GM19193 (cell line): Measurements from ENCODE around the gene KAZN.

ENCODE experiments used
- POLR2A ChIP-seq: IDR thresholded peaks from 4 replicates; pipeline ENCODE4 v1.6.1; 2011; ENCODE audit not compliant: insufficient read depth, insufficient read length; ENCODE audit errors: extremely low read depth

The KAZN gene

DNA sequence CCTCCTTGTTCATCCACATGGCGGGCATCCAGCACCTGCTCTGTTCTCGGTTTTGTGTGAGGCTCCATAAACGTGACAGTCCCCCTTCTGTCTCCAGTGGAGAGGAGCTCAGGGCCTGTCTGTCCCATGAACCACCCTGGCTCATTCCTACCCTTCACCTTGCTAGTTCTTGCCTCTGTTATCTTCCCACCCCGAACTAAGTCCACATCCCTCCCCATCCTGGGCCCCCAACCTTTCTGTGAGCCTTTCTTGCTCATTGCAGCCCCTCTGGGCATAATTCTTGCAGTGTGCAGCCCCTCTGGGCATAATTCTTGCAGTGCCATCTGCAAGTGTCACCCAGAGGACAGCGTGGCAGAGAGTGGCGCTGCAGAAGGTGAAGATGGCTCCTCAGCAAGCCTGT, 338.3 kb downstream of the KAZN start:
- TF ChIP-seq POLR2A, result no peak

DNA sequence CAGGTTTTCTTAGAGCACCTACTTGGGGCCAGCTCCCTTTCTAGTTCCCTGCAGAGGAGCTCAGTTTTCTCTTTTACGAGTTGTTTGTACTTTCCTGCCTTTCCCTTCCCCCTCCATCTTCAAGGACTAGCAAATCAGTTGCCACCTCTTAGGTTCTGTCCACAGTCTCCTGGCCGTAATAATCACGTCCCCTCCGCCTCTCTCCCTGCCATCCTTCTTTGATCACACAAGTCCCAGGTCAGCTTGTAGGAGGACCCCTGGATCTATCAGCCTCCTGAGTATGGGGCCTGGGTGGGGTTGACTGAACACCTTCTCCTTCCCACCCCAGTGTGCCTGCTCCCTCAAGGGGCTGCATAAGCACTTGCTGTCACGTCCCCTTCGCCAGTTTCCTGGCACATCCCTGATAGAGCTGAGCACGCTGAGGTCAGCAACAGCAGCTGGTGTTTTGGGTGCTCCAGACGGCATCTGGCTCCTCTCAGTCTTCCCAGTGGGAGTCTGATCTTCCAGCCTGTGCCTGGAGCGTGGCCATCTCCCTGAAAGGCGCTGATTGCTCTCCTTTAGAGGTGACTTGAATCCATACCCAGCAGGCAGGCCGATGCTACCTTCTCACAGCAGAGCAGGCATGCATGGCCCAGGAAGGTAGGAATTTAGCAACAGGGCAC, 338.9 kb downstream of the KAZN start:
- no peak for TF ChIP-seq POLR2A

DNA sequence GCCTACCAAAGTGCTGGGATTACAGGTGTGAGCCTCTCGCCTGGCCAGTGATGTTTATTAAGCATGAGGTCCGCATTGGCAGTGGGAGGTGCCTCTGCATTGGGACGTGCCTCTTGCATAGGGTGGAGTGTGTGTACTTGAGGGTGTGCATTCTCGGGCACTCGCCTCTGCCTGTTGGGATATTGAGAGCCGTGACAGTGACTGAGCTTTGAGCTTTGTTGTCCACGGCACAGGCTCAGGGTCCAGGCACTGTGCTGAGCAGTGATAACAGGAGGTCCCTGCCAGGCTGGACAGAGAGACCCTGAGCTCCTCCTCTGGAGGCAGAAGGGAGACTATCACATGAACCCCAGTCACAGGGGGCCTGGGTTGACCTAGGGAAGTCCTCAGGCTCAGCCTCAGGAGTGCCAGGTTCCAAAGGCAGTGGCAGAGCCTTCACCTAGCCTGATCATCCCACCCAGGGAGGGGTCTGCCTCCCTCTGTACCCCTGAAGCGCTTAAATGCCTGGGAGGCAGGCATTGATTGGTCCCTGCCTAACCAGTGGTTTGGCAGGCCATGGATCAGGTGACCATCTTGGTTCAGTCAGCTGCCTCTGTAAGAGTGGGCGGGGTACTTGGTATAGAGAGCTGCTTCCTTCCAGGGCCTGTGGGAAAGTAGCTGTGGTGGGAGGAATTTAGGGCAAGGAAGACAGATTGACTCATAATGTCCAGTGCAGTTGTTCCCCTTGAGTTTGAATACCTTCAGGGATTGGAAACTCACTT, 341.2 kb downstream of the KAZN start:
- no peak for TF ChIP-seq POLR2A

DNA sequence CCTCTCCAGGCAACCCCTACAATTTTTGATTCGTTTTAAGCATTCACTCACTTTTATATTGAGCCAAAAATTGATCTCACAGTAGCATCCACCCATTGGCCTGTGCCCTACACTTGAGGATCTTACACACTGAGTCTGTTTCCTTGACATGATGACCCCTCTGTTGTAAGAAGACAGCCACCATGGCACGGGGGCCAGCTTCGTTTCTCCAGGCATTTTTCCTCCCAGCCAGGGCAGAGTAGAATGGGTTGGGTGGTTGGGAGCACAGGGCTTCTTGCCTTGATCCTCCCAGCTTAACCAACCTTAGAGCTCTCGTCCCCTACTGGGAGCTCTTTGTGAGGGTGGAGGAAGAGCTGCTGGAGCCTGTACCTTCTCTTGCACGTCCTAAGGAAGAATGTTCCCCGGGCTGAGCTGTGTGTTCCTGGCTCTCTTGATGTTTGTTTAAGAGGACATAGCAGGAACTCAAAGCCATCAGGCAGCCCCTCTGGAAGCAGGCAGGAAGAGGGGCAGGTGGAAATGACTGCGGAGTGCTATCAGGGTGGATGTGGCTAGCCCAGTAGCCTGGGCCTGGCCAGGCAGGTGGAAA, 341.9 kb downstream of the KAZN start:
- TF ChIP-seq POLR2A, result no peak

DNA sequence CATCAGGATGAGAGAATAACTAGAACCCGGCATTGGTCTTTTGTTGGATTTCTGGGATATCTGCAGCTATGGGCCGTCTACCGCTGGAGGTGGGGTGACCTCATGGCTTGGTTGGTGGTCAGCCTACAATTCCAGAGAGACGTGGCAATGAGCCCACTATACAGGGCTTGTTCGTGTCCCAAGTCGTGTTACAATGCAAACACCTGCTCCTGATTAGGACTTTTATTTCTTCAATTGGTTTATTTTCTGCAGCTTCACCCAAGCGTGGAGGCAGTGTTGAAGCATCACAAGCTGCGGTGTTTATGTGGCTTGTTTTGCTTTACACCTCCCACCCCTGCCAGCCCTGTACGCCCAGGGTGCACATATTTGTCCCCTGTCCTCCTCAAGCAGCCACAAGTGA, 343.4 kb downstream of the KAZN start:
- TF ChIP-seq POLR2A, result no peak

DNA sequence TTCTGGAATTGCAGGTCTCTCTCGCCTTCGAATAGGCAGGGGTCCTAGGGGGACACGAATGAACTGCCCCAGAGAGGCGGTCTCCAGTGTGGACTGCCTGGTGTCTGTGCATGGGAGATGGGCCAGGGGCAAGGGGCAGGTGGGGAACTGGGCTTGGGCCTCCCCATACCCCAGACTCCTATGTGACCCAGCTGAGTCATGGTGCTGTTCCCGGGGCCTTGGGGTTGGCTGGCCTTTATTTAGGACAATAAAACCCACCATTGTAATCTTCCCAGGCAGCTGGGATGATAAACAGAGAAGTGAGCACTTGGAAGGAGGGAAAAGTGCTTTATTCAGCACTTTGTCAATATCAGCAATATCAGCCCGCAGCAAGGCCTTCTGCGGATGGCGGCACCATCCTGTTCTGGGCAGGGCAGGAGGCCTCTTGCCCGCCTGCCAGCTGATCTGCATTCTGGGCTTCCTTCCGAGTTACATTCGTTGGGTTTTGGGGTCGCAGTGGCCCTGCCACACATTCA, 346.0 kb downstream of the KAZN start:
- TF ChIP-seq POLR2A, result no peak

DNA sequence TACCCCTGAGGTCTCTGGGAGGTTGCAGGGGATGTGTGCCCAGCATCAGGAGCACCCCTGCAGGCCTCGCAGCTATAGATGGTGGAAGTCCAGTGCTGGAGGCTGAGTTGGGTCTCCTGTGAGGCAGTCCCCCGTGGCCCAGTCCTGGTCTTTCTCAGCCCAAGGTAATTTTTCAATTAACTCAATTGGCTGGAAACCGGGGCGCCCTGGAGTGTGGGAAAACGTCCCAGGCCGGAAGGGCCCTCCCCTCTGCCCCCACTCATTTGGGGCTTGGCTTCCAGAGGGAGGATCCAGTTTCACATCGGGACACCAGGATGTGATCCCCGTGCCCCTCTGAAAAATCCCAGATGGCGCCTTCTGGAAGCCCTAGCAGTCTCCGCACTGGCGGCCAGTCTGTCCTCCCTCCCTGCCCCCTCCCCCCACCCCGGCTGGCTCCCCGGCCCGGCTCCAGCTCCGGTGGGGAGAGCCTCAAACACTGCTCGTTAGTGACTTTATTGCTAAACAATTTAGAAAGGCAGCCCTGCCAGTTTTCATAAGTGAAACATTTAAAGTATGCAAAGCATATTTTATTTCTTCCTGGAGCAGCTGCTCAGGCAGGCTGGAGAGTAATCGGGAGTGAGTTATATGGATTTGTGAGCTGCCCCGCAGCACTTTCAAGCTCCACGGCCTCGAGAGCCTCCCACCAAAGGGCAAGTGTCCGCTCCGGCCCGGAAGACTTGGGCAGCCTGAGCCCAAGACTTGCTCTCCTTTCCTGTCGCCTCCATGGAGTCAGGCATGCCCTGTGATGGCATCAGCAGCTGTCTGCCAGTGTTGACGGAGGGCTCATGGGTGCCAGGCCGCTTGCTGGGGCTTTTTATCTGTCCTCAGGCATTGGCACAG, 346.9 kb downstream of the KAZN start:
- TF ChIP-seq POLR2A, result no peak

DNA sequence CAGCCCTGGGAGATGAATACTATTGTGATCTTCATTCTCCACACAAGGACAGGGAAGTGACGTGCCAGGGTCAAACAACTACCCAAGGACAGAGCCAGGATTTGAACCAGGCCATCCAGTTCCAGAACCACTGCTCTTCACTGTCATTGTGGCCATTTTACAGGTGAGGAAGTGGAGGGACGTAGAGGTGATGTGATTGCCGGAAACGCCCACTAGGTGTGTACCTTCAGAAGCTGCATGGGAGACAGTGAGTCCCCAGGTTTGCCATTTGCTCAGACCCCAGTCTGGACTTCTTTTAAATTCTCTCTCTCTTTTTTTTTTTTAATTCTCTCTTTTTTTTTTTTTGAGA, 347.5 kb downstream of the KAZN start:
- no peak for TF ChIP-seq POLR2A

DNA sequence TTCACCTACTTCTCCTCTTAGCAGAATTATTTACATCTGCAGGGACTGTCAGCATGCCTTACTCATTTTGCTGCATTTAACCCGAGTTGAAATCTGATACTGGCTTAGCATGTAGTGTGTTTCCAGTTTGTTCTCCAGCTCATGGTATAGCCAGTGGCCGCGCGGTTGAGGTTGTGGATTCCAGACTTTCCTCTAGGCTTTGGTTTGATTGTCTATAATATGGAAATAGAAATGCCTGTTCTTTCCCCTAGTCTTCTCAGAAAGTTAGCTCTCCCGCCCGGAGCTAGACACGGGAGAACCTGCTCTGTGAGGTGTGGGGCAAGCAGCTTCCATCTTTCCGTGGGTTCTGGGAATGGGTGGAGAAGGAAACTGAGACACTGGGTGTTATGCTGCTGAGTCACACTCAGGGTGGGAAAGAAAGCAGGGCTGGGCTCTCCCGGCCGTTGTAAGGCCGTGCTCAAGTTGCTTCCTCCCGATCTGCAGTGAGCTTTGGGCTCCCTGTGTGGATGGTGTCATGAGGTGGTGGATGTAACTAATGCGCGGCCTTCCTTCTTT, 348.3 kb downstream of the KAZN start:
- no peak for TF ChIP-seq POLR2A

DNA sequence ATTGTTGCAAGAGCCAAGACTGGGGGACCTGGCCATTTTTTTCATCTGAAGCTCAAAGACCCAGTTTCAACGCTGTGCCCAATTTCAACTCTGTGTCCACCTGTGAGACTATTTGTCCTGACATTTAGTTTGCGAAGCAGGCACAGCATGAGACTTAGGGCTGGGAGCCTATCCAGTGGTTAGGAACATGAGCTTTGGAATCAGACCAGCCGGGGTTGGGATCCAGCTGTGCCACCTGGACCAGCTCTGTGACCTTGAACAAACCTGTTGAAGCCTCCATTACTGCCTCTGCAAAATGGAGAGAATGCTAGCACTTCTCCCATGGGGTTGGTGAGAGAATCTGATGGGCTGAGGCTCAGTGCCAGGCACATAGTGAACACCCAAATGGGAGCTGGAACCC, 348.9 kb downstream of the KAZN start:
- TF ChIP-seq POLR2A, result no peak

DNA sequence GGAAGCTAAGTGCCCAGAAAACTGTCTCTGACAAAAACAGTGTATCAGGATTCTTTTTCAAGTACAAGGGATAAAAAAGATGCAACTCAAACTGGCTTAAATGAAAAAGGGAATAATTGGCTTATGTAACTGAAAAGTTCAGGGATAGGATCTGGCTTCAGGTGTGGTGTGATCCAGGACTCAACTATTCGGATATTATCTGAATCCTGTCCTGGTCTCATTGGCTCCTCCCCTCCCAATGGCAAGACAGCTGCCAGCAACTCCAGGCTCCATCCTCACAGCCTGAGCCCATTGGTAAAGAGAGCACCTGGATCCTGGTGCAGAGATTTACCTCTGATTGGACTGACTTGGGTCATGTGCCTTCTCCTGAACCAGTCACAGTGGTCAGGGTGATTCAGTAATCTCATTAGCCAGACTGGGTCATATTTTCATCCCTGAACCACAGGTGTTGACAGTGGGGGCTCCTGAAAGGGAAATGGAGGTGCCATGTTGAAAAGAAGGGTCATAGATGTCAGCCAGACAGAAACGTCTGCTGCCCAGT, 349.7 kb downstream of the KAZN start:
- TF ChIP-seq POLR2A, result no peak

DNA sequence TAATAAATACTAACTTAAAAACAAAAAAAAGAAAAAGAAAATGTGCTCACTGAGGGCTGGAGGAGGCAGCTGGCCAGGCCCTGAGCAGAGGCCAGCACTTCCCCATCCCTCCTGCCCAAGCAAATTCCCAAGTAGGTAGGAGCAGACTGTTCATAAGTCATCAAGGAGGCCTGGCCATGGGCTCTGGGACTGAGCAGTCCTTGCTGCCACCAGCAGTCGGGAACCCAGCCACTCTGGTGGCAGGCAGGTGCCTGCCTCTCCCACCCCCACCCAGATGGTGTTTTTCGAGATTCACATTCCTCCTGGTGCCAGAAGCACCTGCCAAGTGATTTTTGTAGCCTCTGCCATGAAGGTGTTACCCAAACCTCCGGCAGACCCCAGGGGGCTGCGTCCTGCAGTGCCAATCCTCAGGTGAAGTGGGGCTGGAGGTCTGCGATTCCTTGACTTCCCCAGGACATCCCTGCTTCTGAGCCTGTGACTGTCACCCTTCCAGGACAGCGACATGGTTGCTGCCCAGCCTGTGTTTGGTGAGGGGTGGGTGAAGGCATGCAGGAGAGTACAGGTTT, 350.9 kb downstream of the KAZN start:
- TF ChIP-seq POLR2A, result no peak

DNA sequence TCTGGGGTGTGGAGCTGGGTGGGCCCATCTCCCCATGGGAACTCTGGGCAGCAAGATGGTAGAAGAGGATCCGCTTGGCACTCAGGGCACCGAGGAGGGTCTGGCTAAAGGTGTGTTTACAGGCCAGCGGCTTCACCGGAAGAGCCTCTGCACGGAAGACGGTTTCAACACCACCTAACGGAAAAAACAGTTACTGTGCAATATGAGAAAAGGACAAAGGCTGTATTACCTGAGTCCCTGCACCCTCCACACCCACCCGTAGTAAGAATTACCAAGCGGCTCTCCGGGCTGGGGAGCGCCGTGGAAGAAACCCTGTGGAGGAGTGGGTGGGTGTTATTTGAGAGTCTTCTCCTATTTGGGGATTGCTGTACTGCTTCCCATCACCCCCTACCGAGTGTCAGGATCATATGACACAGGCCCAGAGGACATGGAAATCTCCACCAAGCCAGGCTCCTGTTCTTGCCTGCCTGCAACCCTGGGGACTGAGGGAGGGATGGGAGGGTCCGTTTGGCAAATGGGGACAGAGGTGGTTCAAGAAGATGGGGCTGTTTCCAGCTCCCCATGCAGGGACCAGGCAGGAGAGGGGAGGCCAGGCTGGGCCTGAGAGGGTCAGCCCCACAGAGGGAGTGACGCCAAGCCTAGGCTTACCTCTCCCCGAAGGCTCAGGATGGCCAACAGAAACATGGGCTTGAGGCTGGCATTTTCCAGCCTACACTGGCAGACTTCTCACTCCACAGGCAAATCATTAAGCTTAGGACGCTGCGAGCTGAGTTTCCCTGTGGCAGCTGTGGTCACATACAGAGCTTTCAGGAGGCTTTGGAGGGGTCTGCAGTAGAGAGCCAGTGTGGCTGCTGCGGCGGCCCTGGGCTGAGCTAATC, 351.6 kb downstream of the KAZN start:
- no peak for TF ChIP-seq POLR2A
